Muscle layer of colon (tissue), 2 donors: ENCODE results near the gene ZFYVE9.
"Not testable (repeated sequence)": the region's sequence is repeated elsewhere in the genome, so short reads cannot be mapped to it uniquely, and the experiment has no call there.

Experiments used
- H3K27ac ChIP-seq: one replicate; pipeline ENCODE4 v1.7.0; 2013; ENCODE audit warnings: low read depth, mild to moderate bottlenecking, low read length, moderate library complexity
- H3K27me3 ChIP-seq, 2 donors: one replicate each; pipeline ENCODE4 v1.7.0; 2013; ENCODE audit warnings: low read length in 2 of 2, mild to moderate bottlenecking in 2 of 2; ENCODE audit not compliant: insufficient read depth in 2 of 2, control insufficient read depth in 1 of 2
- H3K36me3 ChIP-seq: one replicate; pipeline ENCODE4 v1.7.0; 2013; ENCODE audit warnings: mild to moderate bottlenecking, low read length; ENCODE audit not compliant: insufficient read depth
- H3K4me1 ChIP-seq: one replicate; pipeline ENCODE4 v1.7.0; 2013; ENCODE audit warnings: mild to moderate bottlenecking, low read length; ENCODE audit not compliant: insufficient read depth
- H3K4me3 ChIP-seq, 2 donors: one replicate each; pipeline ENCODE4 v1.7.0; 2013; ENCODE audit warnings: low read length in 2 of 2, low read depth in 1 of 2, mild to moderate bottlenecking in 1 of 2, moderate library complexity in 1 of 2
- H3K9ac ChIP-seq: one replicate; pipeline ENCODE4 v1.7.0; 2013; ENCODE audit warnings: low read length
- H3K9me3 ChIP-seq: one replicate; pipeline ENCODE4 v1.7.0; 2013; ENCODE audit warnings: mild to moderate bottlenecking, low read length
- donor health status: abdominal sarcoma.
- donor health status: Adenocarcinoma of cecum.

ZFYVE9 gene

DNA sequence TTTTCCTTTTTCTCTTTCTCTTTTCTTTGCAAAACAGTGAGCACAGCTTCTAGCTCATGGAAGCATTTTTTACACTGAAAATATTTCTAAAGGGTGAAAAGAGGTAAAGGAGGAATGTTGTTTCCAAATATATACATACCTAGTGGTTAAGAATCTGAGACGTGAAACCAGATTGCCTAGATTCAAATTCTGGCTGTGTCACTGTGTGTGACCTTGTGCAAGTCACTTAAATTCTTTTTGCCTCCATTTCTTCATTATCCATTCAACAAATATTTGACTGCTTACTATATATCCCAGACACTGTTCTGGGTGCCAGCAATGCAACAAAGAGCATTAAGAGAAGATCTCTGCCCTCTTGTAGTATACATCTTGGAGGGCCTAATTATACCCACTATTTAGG is 53.3 kb downstream of the ZFYVE9 start:
- Histone ChIP-seq H3K4me1 (peaks cover 11% of the 10 kb centered on the region), H3K36me3 (no peaks in the 10 kb centered on the region), H3K4me3 (no peak overlapping the region), H3K9me3 (no peaks in the 10 kb centered on the region), H3K27ac (no peak overlapping the region), H3K9ac (no peak overlapping the region), H3K27me3 (no peaks in the 10 kb centered on the region)

- H3K9me3 ChIP-seq, result no peaks in the 10 kb centered on the region
- H3K9ac ChIP-seq, result no peak overlapping the region
- H3K27ac ChIP-seq, result no peak overlapping the region
- H3K27me3 ChIP-seq, result no peaks in the 10 kb centered on the region
- H3K4me1 ChIP-seq, result no peaks in the 10 kb centered on the region
- H3K4me3 ChIP-seq, result no peak overlapping the region
- no peaks in the 10 kb centered on the region for H3K36me3 ChIP-seq
Observed at GRCh38 chr1:52203935-52204625, 62.2 kb downstream of the ZFYVE9 start.

DNA sequence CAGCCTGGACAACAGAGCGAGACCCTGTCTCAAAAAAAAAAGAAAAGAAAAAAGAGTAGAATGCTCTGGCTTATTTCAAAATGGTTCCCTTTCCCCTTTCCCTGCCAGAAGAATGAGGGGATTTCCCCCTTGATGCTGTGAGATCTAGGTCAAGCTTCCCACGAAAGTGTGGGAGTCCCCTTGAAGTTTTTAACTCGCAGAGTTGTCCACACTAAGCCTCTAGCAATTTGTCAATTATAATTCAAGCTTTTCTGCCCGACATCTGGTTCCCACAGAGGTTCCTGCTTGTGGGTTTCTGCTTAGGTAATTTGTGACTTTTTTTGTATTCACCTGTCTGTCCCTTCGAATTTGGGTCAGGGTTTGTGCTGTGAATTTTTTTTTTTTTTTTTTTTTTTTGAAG is 62.8 kb downstream of the ZFYVE9 start:
- H3K4me3 ChIP-seq, result no peak overlapping the region
- H3K4me1 ChIP-seq, result no peaks in the 10 kb centered on the region
- no peaks in the 10 kb centered on the region for H3K27me3 ChIP-seq
- no peaks in the 10 kb centered on the region for H3K9me3 ChIP-seq
- H3K27ac ChIP-seq, result no peak overlapping the region
- no peak overlapping the region for H3K9ac ChIP-seq
- H3K36me3 ChIP-seq, result no peaks in the 10 kb centered on the region

DNA sequence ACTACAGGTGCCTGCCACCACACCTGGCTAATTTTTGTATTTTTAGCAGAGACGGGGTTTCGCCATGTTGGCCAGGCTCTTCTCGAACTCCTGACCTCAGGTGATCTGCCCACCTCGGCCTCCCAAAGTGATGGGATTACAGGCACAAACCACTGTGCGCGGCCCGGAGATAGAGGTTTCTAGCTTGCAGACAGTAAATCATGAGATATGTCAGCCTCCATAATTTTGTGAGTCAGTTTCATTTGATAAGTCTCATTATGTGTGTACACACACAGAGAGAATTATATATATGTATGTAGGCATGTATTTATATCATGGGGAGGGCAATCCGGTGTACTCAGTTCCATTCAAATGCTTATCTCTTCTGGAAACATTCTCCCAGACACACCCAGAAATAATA is 64.8 kb downstream of the ZFYVE9 start:
- H3K4me1 ChIP-seq, H3K9me3 ChIP-seq, H3K36me3 ChIP-seq, H3K27me3 ChIP-seq, H3K27ac ChIP-seq, H3K9ac ChIP-seq, H3K4me3 ChIP-seq: not testable (repeated sequence)

- Histone ChIP-seq H3K4me1 (no peaks in the 10 kb centered on the region), H3K9ac (no peak overlapping the region), H3K4me3 (no peak overlapping the region), H3K36me3 (no peaks in the 10 kb centered on the region), H3K9me3 (no peaks in the 10 kb centered on the region), H3K27me3 (no peaks in the 10 kb centered on the region), H3K27ac (no peak overlapping the region)
Observed at GRCh38 chr1:52209429-52209828, 67.5 kb downstream of the ZFYVE9 start.

- no peaks in the 10 kb centered on the region for H3K27me3 ChIP-seq
- H3K27ac ChIP-seq, result no peak overlapping the region
- H3K9ac ChIP-seq, result no peak overlapping the region
- no peak overlapping the region for H3K4me3 ChIP-seq
- H3K4me1 ChIP-seq, result no peaks in the 10 kb centered on the region
- H3K36me3 ChIP-seq, result no peaks in the 10 kb centered on the region
- no peaks in the 10 kb centered on the region for H3K9me3 ChIP-seq
Observed at GRCh38 chr1:52210044-52210443, 68.2 kb downstream of the ZFYVE9 start.

DNA sequence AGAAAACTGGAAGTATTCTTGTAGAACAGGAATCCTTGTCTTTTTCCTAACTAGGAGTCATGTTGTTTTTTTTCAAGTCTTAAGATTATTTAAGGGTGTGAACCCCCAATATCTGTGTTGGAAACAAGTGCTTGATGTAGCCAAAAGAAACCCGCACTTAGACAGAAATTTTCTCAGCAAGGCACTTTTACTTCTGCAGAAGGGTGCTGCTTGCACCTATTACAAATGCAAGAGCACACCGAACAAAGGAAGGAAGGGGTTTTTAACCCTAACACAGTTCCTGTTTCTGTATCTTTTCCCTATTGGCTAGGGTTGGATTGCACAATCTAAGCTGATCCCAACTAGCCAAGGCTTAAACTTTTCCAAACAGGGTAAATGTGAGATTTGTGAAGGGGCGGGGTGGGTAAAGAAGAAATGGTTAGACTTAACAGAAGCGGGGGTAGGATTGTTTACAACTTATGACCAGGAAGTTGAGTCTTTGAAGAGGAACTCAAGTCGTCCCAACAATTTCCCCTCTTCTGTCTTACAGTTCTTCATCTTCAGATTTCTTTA is 75.1 kb downstream of the ZFYVE9 start:
- Histone ChIP-seq H3K27ac (no peak overlapping the region), H3K4me3 (no peak overlapping the region), H3K9ac (no peak overlapping the region), H3K9me3 (peaks cover 10% of the 10 kb centered on the region), H3K36me3 (peaks cover 14% of the 10 kb centered on the region), H3K4me1 (no peaks in the 10 kb centered on the region), H3K27me3 (no peaks in the 10 kb centered on the region)

- H3K27me3 ChIP-seq, result no peaks in the 10 kb centered on the region
- H3K27ac ChIP-seq, result no peak overlapping the region
- no peak overlapping the region for H3K9ac ChIP-seq
- no peaks in the 10 kb centered on the region for H3K36me3 ChIP-seq
- peaks cover 6% of the 10 kb centered on the region for H3K9me3 ChIP-seq
- H3K4me1 ChIP-seq, result no peaks in the 10 kb centered on the region
- H3K4me3 ChIP-seq, result no peak overlapping the region
Observed at GRCh38 chr1:52225174-52225573, 83.3 kb downstream of the ZFYVE9 start.

GRCh38 chr1:52229494-52229893 is 87.6 kb downstream of the ZFYVE9 start:
- H3K27ac ChIP-seq, result no peak overlapping the region
- H3K27me3 ChIP-seq, result no peaks in the 10 kb centered on the region
- H3K4me3 ChIP-seq, result no peak overlapping the region

DNA sequence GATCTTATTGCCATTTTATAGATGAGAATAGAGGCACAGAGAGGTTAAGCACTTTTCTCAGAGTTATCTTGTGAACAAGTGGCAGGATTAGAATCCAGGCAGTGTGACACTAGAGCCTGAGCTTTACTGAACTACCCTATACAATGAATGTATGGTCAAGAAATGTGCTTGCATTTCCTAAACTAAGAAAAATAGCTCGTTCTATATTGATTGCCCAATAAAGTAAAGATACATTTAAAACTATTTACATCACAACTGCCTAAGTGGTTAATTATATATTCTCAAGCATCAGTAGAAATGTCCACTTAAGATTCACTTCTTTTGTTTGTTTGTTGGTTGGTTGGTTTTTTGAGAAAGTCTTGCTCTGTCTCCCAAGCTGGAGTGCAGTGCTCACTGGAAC is 91.6 kb downstream of the ZFYVE9 start:
- Histone ChIP-seq H3K36me3 (peaks cover 4% of the 10 kb centered on the region), H3K4me3 (no peak overlapping the region), H3K9ac (no peak overlapping the region), H3K4me1 (no peaks in the 10 kb centered on the region), H3K27me3 (no peaks in the 10 kb centered on the region), H3K27ac (no peak overlapping the region), H3K9me3 (no peaks in the 10 kb centered on the region)

More at GRCh38 chr1:52229494-52229893, 87.6 kb downstream of the ZFYVE9 start:
- Histone ChIP-seq H3K4me1 (no peaks in the 10 kb centered on the region), H3K9ac (no peak overlapping the region), H3K36me3 (no peaks in the 10 kb centered on the region), H3K9me3 (no peaks in the 10 kb centered on the region)

DNA sequence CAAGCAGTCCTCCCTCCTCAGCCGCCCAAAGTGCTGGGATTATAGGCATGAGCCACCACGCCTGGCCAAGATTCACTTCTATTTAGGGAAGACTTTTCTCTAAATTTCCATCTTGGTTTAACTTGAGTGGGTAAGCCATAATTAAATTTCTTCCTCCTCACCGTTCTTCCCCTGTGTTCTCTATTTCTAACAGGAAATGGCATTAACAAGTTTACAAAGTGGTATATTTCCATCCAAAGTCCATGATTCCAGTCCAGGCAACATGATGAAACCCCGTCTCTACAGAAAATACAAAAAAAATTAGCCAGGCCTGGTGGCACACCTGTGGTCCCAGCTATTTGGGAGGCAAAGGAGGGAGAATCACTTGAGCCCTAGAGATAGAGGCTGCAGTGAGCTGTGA is 92.1 kb downstream of the ZFYVE9 start:
- Histone ChIP-seq H3K36me3 (peaks cover 4% of the 10 kb centered on the region), H3K27ac (no peak overlapping the region), H3K9ac (no peak overlapping the region), H3K27me3 (no peaks in the 10 kb centered on the region), H3K9me3 (no peaks in the 10 kb centered on the region), H3K4me1 (no peaks in the 10 kb centered on the region), H3K4me3 (no peak overlapping the region)

DNA sequence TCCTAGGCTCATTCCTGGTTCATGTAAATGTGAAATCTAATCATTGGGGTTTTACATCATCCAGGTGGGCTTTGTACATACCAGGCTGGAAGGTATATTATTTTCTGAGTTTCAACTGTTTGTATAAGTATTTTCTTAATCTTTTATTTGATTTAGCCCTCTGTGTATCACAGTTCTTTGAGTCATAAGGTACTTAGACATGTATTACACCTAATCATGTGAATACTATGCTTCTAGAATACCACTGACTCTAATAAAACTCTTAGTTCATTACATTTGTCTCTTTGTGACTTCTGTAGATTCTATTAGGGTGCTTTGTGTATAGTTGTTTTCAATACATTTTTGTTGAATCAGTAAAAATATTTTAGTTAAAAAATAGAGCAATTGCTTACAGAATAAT is 92.8 kb downstream of the ZFYVE9 start:
- no peak overlapping the region for H3K9ac ChIP-seq
- no peaks in the 10 kb centered on the region for H3K9me3 ChIP-seq

More for the DNA sequence above, 92.8 kb downstream of the ZFYVE9 start:
- H3K36me3 ChIP-seq, result peaks cover 4% of the 10 kb centered on the region
- no peaks in the 10 kb centered on the region for H3K27me3 ChIP-seq
- H3K27ac ChIP-seq, result no peak overlapping the region
- H3K4me1 ChIP-seq, result no peaks in the 10 kb centered on the region
- H3K4me3 ChIP-seq, result no peak overlapping the region
